Measurements from ENCODE around the gene RNGTT. TPM values are rescaled to one million over a fixed set of nuclear protein-coding genes. Genes with fewer than 3 reads are reported as not detected.

The RNGTT gene
- total RNA-seq, 1 donor from 2014 or later: 14.6 TPM

- Mint-ChIP-seq H3K4me3 (ENCODE audit: unreplicated experiment) (no peak overlapping the region), H3K4me1 (ENCODE audit: unreplicated experiment) (no peaks in the 10 kb centered on the region), H3K27me3 (ENCODE audit: unreplicated experiment) (no peaks in the 10 kb centered on the region), H3K9me3 (ENCODE audit: unreplicated experiment) (no peaks in the 10 kb centered on the region), H3K27ac (ENCODE audit: unreplicated experiment) (no peak overlapping the region), H3K36me3 (ENCODE audit: low read depth, unreplicated experiment) (no peaks in the 10 kb centered on the region)
- no peak for TF ChIP-seq CTCF (IDR thresholded peaks at IDR 0.05; ENCODE audit: unreplicated experiment)
- DNase-seq (ENCODE audit: low spot score): no peak
Observed at GRCh38 chr6:88626460-88626859, 337.0 kb downstream of the RNGTT start.

- TF ChIP-seq CTCF (IDR thresholded peaks at IDR 0.05; ENCODE audit: unreplicated experiment): no peak
- peaks cover 3% of the 10 kb centered on the region for H3K27me3 Mint-ChIP-seq (ENCODE audit: unreplicated experiment)
- H3K4me1 Mint-ChIP-seq (ENCODE audit: unreplicated experiment): no peaks in the 10 kb centered on the region
- no peak overlapping the region for H3K27ac Mint-ChIP-seq (ENCODE audit: unreplicated experiment)
- DNase-seq (ENCODE audit: low spot score): no peak
- no peaks in the 10 kb centered on the region for H3K36me3 Mint-ChIP-seq (ENCODE audit: low read depth, unreplicated experiment)
- H3K9me3 Mint-ChIP-seq (ENCODE audit: unreplicated experiment): no peaks in the 10 kb centered on the region
- H3K4me3 Mint-ChIP-seq (ENCODE audit: unreplicated experiment): no peak overlapping the region
Observed at GRCh38 chr6:88623531-88623930, 339.9 kb downstream of the RNGTT start.

- H3K9me3 Mint-ChIP-seq (ENCODE audit: unreplicated experiment): no peaks in the 10 kb centered on the region
- no peak overlapping the region for H3K4me3 Mint-ChIP-seq (ENCODE audit: unreplicated experiment)
- no peak for DNase-seq (ENCODE audit: low spot score)
- no peak overlapping the region for H3K27ac Mint-ChIP-seq (ENCODE audit: unreplicated experiment)
- H3K4me1 Mint-ChIP-seq (ENCODE audit: unreplicated experiment): no peaks in the 10 kb centered on the region
- peaks cover 3% of the 10 kb centered on the region for H3K27me3 Mint-ChIP-seq (ENCODE audit: unreplicated experiment)
- TF ChIP-seq CTCF (IDR thresholded peaks at IDR 0.05; ENCODE audit: unreplicated experiment): no peak
- H3K36me3 Mint-ChIP-seq (ENCODE audit: low read depth, unreplicated experiment): no peaks in the 10 kb centered on the region
Observed at GRCh38 chr6:88619951-88620350, 343.5 kb downstream of the RNGTT start.

GRCh38 chr6:88616380-88616779, 347.0 kb downstream of the RNGTT start:
- TF ChIP-seq CTCF (IDR thresholded peaks at IDR 0.05; ENCODE audit: unreplicated experiment): no peak
- H3K27me3 Mint-ChIP-seq (ENCODE audit: unreplicated experiment): peaks cover 3% of the 10 kb centered on the region
- no peak overlapping the region for H3K27ac Mint-ChIP-seq (ENCODE audit: unreplicated experiment)
- no peak overlapping the region for H3K4me3 Mint-ChIP-seq (ENCODE audit: unreplicated experiment)
- no peak for DNase-seq (ENCODE audit: low spot score)
- H3K9me3 Mint-ChIP-seq (ENCODE audit: unreplicated experiment): no peaks in the 10 kb centered on the region
- no peaks in the 10 kb centered on the region for H3K4me1 Mint-ChIP-seq (ENCODE audit: unreplicated experiment)
- no peaks in the 10 kb centered on the region for H3K36me3 Mint-ChIP-seq (ENCODE audit: low read depth, unreplicated experiment)

GRCh38 chr6:88614316-88614877, 349.0 kb downstream of the RNGTT start:
- no peaks in the 10 kb centered on the region for H3K36me3 Mint-ChIP-seq (ENCODE audit: low read depth, unreplicated experiment)
- peaks cover 3% of the 10 kb centered on the region for H3K27me3 Mint-ChIP-seq (ENCODE audit: unreplicated experiment)
- DNase-seq (ENCODE audit: low spot score): no peak
- no peak overlapping the region for H3K4me3 Mint-ChIP-seq (ENCODE audit: unreplicated experiment)
- H3K4me1 Mint-ChIP-seq (ENCODE audit: unreplicated experiment): no peaks in the 10 kb centered on the region
- no peak overlapping the region for H3K27ac Mint-ChIP-seq (ENCODE audit: unreplicated experiment)
- no peak for TF ChIP-seq CTCF (IDR thresholded peaks at IDR 0.05; ENCODE audit: unreplicated experiment)
- H3K9me3 Mint-ChIP-seq (ENCODE audit: unreplicated experiment): no peaks in the 10 kb centered on the region

Measured in endothelial cell (in vitro differentiated cells).